GM12891 (cell line): ENCODE results near the gene BBLN.

Experiments used
- POLR2A ChIP-seq: IDR thresholded peaks from 2 replicates; pipeline ENCODE4 v1.6.1; 2011; ENCODE audit warnings: low read depth, low read length, control low read depth
- POLR2AphosphoS5 ChIP-seq: IDR thresholded peaks from 2 replicates; pipeline ENCODE4 v1.6.1; 2011; ENCODE audit warnings: low read depth, low read length, control low read depth
- POU2F2 ChIP-seq: IDR thresholded peaks from 2 replicates; pipeline ENCODE4 v1.6.1; 2011; ENCODE audit warnings: low read depth, mild to moderate bottlenecking, control low read depth, low read length, moderate library complexity
- SPI1 ChIP-seq: IDR thresholded peaks from 2 replicates; pipeline ENCODE4 v1.6.1; 2011; ENCODE audit warnings: low read depth, low read length, control low read depth
- TAF1 ChIP-seq: IDR thresholded peaks from 2 replicates; pipeline ENCODE4 v1.6.1; 2011; ENCODE audit warnings: low read depth, low read length, control low read depth

DNA sequence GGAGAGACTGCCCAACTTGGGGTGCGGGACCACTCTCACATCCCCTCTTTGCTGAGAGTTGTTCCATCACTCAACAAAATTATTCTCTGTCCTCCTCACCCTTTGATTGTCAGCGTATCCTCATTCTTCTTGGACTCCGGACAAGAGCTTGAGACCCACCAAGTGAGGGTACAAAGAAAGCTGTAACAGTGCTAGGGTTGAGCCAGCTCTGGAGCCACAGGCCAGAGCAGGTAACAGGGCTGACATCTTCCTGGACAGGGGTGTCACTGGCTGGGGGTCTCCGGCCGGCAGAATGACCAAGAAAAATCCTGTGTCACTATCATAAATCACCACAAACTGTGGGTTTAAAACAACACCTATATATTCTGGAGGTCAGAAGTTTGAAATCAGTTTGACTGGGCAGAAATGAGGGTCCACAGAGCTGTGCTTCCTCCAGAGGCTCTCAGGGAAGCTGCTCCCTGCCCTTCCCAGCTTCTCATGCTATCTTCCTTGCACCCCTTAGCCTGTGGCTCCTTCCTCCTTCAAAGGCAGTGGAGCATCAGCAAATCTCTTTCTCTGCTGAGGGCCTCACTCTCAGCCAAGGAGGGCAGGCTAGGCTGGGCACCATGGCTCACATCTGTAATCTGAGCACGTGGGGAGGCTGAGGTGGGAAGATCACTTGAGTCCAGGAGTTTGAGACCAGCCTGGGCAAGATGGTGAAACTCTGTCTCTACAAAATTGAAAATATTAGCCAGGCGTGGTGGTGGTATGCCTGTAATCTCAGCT is 4.1 kb upstream of the BBLN start:
- TF ChIP-seq POLR2A (no peak), TAF1 (no peak), POLR2AphosphoS5 (no peak), POU2F2 (no peak), SPI1 (no peak)
